Measurements from ENCODE around the gene PEX14. TPM values are rescaled to one million over a fixed set of nuclear protein-coding genes. Genes with fewer than 3 reads are reported as not detected.
A peak's percentile ranks its signal among the peaks of the same experiment; 100 is the strongest.

Gene PEX14
- total and polyA plus RNA-seq, 9 of the 15 experiments (the other 6 are each of a cell fraction or from before 2014, with no cell fraction given): 2.6 to 45.7 (median 22.7) TPM

GRCh38 chr1:10596780-10597179 lies 122.0 kb downstream of the PEX14 start (continued):
- TF ChIP-seq, protein P1, sequence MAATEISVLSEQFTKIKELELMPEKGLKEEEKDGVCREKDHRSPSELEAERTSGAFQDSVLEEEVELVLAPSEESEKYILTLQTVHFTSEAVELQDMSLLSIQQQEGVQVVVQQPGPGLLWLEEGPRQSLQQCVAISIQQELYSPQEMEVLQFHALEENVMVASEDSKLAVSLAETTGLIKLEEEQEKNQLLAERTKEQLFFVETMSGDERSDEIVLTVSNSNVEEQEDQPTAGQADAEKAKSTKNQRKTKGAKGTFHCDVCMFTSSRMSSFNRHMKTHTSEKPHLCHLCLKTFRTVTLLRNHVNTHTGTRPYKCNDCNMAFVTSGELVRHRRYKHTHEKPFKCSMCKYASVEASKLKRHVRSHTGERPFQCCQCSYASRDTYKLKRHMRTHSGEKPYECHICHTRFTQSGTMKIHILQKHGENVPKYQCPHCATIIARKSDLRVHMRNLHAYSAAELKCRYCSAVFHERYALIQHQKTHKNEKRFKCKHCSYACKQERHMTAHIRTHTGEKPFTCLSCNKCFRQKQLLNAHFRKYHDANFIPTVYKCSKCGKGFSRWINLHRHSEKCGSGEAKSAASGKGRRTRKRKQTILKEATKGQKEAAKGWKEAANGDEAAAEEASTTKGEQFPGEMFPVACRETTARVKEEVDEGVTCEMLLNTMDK (IDR thresholded peaks at IDR 0.05; ENCODE audit: borderline replicate concordance, insufficient read depth, low read depth, low read length, poor library complexity, severe bottlenecking): no peak
- no peak for TF ChIP-seq CHCHD3 (CRISPR knock-in tag; IDR thresholded peaks at IDR 0.05)
- TF ChIP-seq MTA1 (IDR thresholded peaks at IDR 0.05; ENCODE audit: borderline replicate concordance): no peak
- no peak for TF ChIP-seq ZNF449 (CRISPR knock-in tag; IDR thresholded peaks at IDR 0.05)

GRCh38 chr1:10597492-10598388 lies 123.0 kb downstream of the PEX14 start:
- ATAC-seq (no peak), FAIRE-seq (no peak), DNase-seq (ENCODE audit: extremely low read depth in 1 of 4, low spot score in 3 of 4) (no peak)
- no peaks in the 10 kb centered on the region for H3K9me1 ChIP-seq (ENCODE audit: control insufficient read depth, insufficient read depth, low read length)
- ChIA-PET POLR2A (interaction anchor here (0.5 to 1.0 kb wide), 4 partner anchors 9 to 235 kb away, joined by 3 to 6 read pairs (median 4); no protein-coding TSS in a partner anchor), CTCF (ENCODE audit: low intra/inter-chr PET ratio) (no interaction called here)
- peaks cover 21% of the 10 kb centered on the region; the same call in 1 of the 3 replicates for H3K36me3 ChIP-seq (ENCODE audit: control insufficient read depth, insufficient read depth, low read length)
- no TSS peak for BruUV-seq (replicated peaks)
- no peak overlapping the region for H3K4me2 ChIP-seq (ENCODE audit: insufficient read depth, low read length)
- no peaks in the 10 kb centered on the region for H3K4me1 ChIP-seq (replicated peaks in 1 of 2; ENCODE audit: control insufficient read depth in 2 of 2, insufficient read depth in 2 of 2, low read length in 2 of 2)
- no peak overlapping the region for H3K4me3 ChIP-seq
- no peaks in the 10 kb centered on the region for H3K27me3 ChIP-seq (ENCODE audit: control insufficient read depth in 2 of 2, insufficient read depth in 2 of 2, low read length in 2 of 2)
- no peak overlapping the region for H3K27ac ChIP-seq (ENCODE audit: extremely low read depth, low read depth, low read length)
- no peaks in the 10 kb centered on the region for H4K20me1 ChIP-seq (replicated peaks; ENCODE audit: control insufficient read depth, insufficient read depth, low read length)
- 83% methylated on average over 13 of the region's 13 CpGs for WGBS (ENCODE audit: insufficient coverage, low coverage, missing lambda C conversion rate)
- no peaks in the 10 kb centered on the region for H3K9me3 ChIP-seq (replicated peaks; ENCODE audit: control insufficient read depth, insufficient read depth, low read depth, low read length)
- H3K9ac ChIP-seq (ENCODE audit: insufficient read depth in 1 of 2, low read depth in 2 of 2, low read length in 2 of 2): 0 out of 4 replicates have a peak overlapping the region, but pooled peaks of 1 of the 2 experiments have one; percentile 2
- H3K79me2 ChIP-seq (ENCODE audit: control insufficient read depth, insufficient read depth, low read length): no peaks in the 10 kb centered on the region
- no peak overlapping the region for H2AFZ ChIP-seq (ENCODE audit: low read depth, low read length)
- in situ Hi-C loops (cut with MboI) (loop anchor here (10.0 kb wide), 1 partner anchor 267 kb away; no protein-coding TSS in a partner anchor), intact Hi-C loops (cut with micrococcal nuclease) (no loop called here)
- no peak for TF ChIP-seq ZBTB5 (IDR thresholded peaks at IDR 0.05)
- no peak for TF ChIP-seq TEAD1 (CRISPR knock-in tag; IDR thresholded peaks at IDR 0.05)
- no peak for TF ChIP-seq SIN3B (IDR thresholded peaks at IDR 0.05; ENCODE audit: low read depth)
- TF ChIP-seq CEBPZ (IDR thresholded peaks at IDR 0.05; ENCODE audit: borderline replicate concordance, low read depth, low read length): no peak
